Epithelial cell of esophagus (primary cell): Measurements from ENCODE around the gene BNC2.

Experiments
- DNase-seq: peaks from one replicate; pipeline ENCODE4 v3.0.0; 2010; ENCODE audit warnings: low read depth
- H3K4me3 ChIP-seq: 2 replicates; pipeline ENCODE4 v1.5.1; 2011; ENCODE audit warnings: mild to moderate bottlenecking, low read length, control low read depth
- TF ChIP-seq, protein P1 (sequence below): IDR thresholded peaks from 2 replicates; pipeline ENCODE4 v1.5.1; 2011; ENCODE audit warnings: low read depth, mild to moderate bottlenecking, low read length, control low read depth, inconsistent platforms; ENCODE audit not compliant: insufficient read depth; ENCODE audit errors: missing control alignments

The BNC2 gene

GRCh38 chr9:16398691-16399090, 471.8 kb downstream of the BNC2 start:
- H3K4me3 ChIP-seq: no peak overlapping the region
- TF ChIP-seq, protein P1, sequence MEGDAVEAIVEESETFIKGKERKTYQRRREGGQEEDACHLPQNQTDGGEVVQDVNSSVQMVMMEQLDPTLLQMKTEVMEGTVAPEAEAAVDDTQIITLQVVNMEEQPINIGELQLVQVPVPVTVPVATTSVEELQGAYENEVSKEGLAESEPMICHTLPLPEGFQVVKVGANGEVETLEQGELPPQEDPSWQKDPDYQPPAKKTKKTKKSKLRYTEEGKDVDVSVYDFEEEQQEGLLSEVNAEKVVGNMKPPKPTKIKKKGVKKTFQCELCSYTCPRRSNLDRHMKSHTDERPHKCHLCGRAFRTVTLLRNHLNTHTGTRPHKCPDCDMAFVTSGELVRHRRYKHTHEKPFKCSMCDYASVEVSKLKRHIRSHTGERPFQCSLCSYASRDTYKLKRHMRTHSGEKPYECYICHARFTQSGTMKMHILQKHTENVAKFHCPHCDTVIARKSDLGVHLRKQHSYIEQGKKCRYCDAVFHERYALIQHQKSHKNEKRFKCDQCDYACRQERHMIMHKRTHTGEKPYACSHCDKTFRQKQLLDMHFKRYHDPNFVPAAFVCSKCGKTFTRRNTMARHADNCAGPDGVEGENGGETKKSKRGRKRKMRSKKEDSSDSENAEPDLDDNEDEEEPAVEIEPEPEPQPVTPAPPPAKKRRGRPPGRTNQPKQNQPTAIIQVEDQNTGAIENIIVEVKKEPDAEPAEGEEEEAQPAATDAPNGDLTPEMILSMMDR: no peak
- no peak for DNase-seq

DNA sequence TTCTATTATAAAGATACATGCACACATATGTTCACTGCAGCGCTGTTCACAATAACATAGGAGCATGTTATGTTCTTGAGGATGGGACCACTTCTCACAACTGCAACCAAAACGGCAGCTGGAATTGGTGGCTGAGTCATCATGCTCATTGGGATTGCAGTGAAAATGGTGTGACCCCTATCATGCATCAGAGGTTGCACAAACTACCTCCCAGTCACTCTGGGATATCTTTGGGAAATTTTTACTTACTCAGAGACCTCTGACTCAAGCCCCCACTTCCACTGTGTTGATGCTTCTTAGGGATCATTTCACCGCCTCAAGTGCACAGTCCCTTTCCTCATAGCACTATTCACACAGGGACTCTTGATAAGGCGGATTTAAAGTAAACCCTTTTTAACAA, 474.1 kb downstream of the BNC2 start:
- TF ChIP-seq, protein P1: no peak
- no peak overlapping the region for H3K4me3 ChIP-seq
- DNase-seq: no peak

DNA sequence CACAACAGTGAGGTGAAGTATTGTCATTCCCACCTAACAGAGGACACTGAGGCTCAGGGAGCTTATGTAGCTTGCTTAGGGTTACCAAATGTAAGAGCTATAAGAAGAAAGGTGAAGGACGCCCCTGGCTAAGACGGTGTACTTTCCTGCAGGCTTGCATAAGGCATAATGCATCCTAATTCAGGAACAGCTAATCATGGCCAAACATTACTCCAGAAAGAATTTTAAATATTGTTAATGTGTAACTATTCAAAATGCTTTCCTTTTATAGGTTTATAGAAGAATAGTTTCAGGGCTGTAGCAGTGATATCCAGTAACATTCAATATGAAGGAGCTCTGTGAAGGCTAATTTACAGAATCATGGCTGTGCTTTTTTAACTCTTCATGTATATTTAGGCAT, 479.1 kb downstream of the BNC2 start:
- H3K4me3 ChIP-seq: no peak overlapping the region
- no peak for DNase-seq
- TF ChIP-seq, protein P1: no peak

- H3K4me3 ChIP-seq: no peak overlapping the region
- no peak for DNase-seq
- TF ChIP-seq, protein P1: no peak
Observed at GRCh38 chr9:16387382-16387781, 483.1 kb downstream of the BNC2 start.

DNA sequence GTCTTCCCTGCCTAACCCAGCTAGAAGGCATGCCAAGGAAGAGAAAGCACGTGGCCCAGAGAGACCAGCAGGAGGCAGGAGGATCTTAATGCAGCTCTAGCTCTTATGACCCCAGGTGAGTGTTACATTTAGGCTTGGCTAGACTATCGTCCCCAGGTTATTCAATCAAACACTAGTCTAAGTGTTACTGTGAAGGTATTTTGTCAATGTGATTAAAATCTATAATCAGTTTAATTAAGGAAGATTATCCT, 483.7 kb downstream of the BNC2 start:
- no peak overlapping the region for H3K4me3 ChIP-seq
- DNase-seq: no peak
- TF ChIP-seq, protein P1: no peak

DNA sequence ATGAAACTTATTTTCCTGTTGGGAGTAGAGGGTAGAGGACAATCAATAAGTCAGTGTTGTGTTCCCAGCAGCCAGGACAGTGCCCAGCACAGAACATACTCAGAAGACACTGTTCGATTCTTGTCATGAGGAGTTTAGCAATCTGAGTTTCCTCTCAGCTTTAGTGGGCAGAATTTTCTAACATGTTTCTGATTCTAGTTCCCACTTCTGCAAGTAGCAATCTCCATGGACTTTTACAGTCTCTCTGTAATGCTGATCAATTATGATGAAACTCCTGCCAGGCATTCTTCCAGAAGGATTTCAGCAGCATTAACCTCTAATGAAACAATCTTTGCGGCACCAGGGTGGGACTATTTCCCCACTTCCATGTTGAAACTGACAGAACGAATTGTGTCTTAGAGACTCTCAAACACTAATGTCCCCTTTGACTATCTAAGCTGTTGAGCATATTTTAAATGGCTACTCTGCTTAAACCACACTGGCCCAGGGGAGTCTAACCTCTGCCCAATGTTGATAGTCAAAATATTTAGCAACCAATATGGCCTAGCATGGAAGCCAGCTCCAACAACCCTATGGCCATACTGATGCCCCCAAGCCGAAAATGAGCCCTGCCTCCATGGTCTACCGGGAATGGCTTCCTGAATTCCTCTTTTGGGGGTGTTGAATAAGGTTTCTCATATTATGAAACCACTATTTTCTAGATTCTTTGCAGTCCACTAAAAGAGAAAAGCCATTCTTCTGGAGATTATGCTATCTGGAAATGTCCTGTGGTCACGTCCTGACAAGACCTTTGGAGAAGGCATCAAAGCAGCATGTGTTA, 484.3 kb downstream of the BNC2 start:
- TF ChIP-seq, protein P1: no peak
- DNase-seq: no peak

DNA sequence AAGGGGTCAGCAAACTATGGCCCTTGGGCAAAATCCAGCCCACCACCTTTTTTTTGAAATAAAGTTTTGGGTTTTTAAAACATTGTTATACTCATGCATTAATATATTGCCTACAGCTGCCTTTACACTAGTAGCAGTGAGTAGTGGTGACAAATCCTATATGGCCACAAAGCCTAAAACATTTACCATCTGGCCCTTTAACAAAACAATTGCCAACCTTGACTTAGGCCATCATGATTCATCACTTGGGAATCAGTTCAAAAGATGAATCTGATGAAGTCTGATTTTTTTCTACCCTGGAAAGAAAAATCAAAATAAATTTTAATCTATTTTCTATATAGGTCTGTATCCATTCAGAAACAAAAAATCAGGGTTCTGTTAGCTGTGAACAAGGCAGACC, 484.9 kb downstream of the BNC2 start:
- DNase-seq: peak; percentile 39
- TF ChIP-seq, protein P1: no peak
- no peak overlapping the region for H3K4me3 ChIP-seq

More for the DNA sequence above, 484.3 kb downstream of the BNC2 start:
- no peak overlapping the region for H3K4me3 ChIP-seq
